ENCODE results near the gene CNTRL.

GRCh38 chr9:121066850-121067249, 7.9 kb upstream of the CNTRL start:
- no peak for TF ChIP-seq CHD7 (IDR thresholded peaks at IDR 0.05; ENCODE audit: insufficient replicate concordance, low read length)
- no peak for TF ChIP-seq RNF2 (IDR thresholded peaks at IDR 0.05; ENCODE audit: borderline replicate concordance, low read depth, low read length, missing control alignments, poor library complexity, severe bottlenecking)
- TF ChIP-seq HDAC2 (IDR thresholded peaks at IDR 0.05; ENCODE audit: borderline replicate concordance in 1 of 2, low read depth in 2 of 2, low read length in 2 of 2) = no peak
- no peak for TF ChIP-seq CTCF (IDR thresholded peaks at IDR 0.05; ENCODE audit: control extremely low read depth in 1 of 3, insufficient read depth in 1 of 3, low read depth in 1 of 3, low read length in 3 of 3)
